Measurements from ENCODE around the gene AASDH. TPM values are rescaled to one million over a fixed set of nuclear protein-coding genes. Genes with fewer than 3 reads are reported as not detected.

The AASDH gene
- total RNA-seq, 2 donors from 2014 or later = 5.4 to 33.6 TPM

GRCh38 chr4:56330691-56331090 is 56.6 kb downstream of the AASDH start:
- Histone ChIP-seq H3K36me3 (replicated peaks in 1 of 2; ENCODE audit: insufficient read depth in 1 of 2, low read depth in 2 of 2) (no peaks in the 10 kb centered on the region), H3K27me3 (no peaks in the 10 kb centered on the region), H3K4me3 (no peak overlapping the region), H3K27ac (no peak overlapping the region), H3K4me1 (no peaks in the 10 kb centered on the region), H3K9me3 (no peaks in the 10 kb centered on the region)
- intact Hi-C loops (cut with DNase I) = no loop called here
- TF ChIP-seq POLR2A (IDR thresholded peaks at IDR 0.05) = no peak
- TF ChIP-seq CTCF (IDR thresholded peaks at IDR 0.05) = no peak
- WGBS, 2 donors = 42 to 48% methylated on average over 2 of the region's 2 CpGs
- DNase-seq (no peak), ATAC-seq (no peak)

GRCh38 chr4:56326363-56326762 is 60.9 kb downstream of the AASDH start:
- intact Hi-C loops (cut with DNase I) = no loop called here
- Histone ChIP-seq H3K36me3 (replicated peaks in 1 of 2; ENCODE audit: insufficient read depth in 1 of 2, low read depth in 2 of 2) (no peaks in the 10 kb centered on the region), H3K9me3 (no peaks in the 10 kb centered on the region), H3K4me3 (no peak overlapping the region), H3K4me1 (no peaks in the 10 kb centered on the region), H3K27me3 (no peaks in the 10 kb centered on the region), H3K27ac (no peak overlapping the region)
- WGBS, 2 donors = 56 to 68% methylated on average over 2 of the region's 2 CpGs
- ATAC-seq (no peak), DNase-seq (no peak)
- no peak for TF ChIP-seq CTCF (IDR thresholded peaks at IDR 0.05)
- no peak for TF ChIP-seq POLR2A (IDR thresholded peaks at IDR 0.05)

GRCh38 chr4:56324011-56324610 is 63.2 kb downstream of the AASDH start:
- Histone ChIP-seq H3K27me3 (no peaks in the 10 kb centered on the region), H3K4me1 (no peaks in the 10 kb centered on the region), H3K27ac (no peak overlapping the region), H3K9me3 (no peaks in the 10 kb centered on the region), H3K4me3 (no peak overlapping the region), H3K36me3 (replicated peaks in 1 of 2; ENCODE audit: insufficient read depth in 1 of 2, low read depth in 2 of 2) (no peaks in the 10 kb centered on the region)
- ATAC-seq = no peak
- intact Hi-C loops (cut with DNase I) = no loop called here
- DNase-seq = no peak
- TF ChIP-seq POLR2A (IDR thresholded peaks at IDR 0.05) (no peak), CTCF (IDR thresholded peaks at IDR 0.05) (no peak)
- 57 to 69% methylated on average over 8 of the region's 8 CpGs for WGBS, 2 donors

- no peak for TF ChIP-seq CTCF (IDR thresholded peaks at IDR 0.05)
- no peak for TF ChIP-seq POLR2A (IDR thresholded peaks at IDR 0.05)
- no peaks in the 10 kb centered on the region for H3K9me3 ChIP-seq
- no peaks in the 10 kb centered on the region for H3K36me3 ChIP-seq (replicated peaks in 1 of 2; ENCODE audit: insufficient read depth in 1 of 2, low read depth in 2 of 2)
- WGBS, 2 donors = 69 to 75% methylated on average over 10 of the region's 10 CpGs
- no peak overlapping the region for H3K4me3 ChIP-seq
- intact Hi-C loops (cut with DNase I) = no loop called here
- H3K27ac ChIP-seq = no peak overlapping the region
- no peaks in the 10 kb centered on the region for H3K27me3 ChIP-seq
- no peaks in the 10 kb centered on the region for H3K4me1 ChIP-seq
- no peak for ATAC-seq
- DNase-seq = no peak
Measured at GRCh38 chr4:56323327-56323726, 64.0 kb downstream of the AASDH start.

- Histone ChIP-seq H3K27me3 (no peaks in the 10 kb centered on the region), H3K4me3 (no peak overlapping the region), H3K9me3 (no peaks in the 10 kb centered on the region), H3K27ac (no peak overlapping the region), H3K36me3 (replicated peaks in 1 of 2; ENCODE audit: insufficient read depth in 1 of 2, low read depth in 2 of 2) (no peaks in the 10 kb centered on the region), H3K4me1 (no peaks in the 10 kb centered on the region)
- intact Hi-C loops (cut with DNase I) = no loop called here
- DNase-seq (no peak), ATAC-seq (no peak)
- WGBS, 2 donors = 72 to 94% methylated on average over 1 of the region's 1 CpG
- TF ChIP-seq POLR2A (IDR thresholded peaks at IDR 0.05) = no peak
Measured at GRCh38 chr4:56321251-56321650, 66.0 kb downstream of the AASDH start.

All from body of pancreas (tissue), 4 donors.